Neural cell (in vitro differentiated cells): ENCODE data around the gene PSEN1. TPM values are rescaled to one million over a fixed set of nuclear protein-coding genes. Genes with fewer than 3 reads are reported as not detected.

Experiments
- H2AFZ ChIP-seq: fragments of 200-600, 300-800 bp; sonication (generic), shearing (Covaris generic); 2 replicates; pipeline ENCODE4 v1.6.0; 2014; ENCODE audit warnings: low read depth, mild to moderate bottlenecking, antibody characterized with exemption, low read length, moderate library complexity
- H3F3A ChIP-seq: fragments of 200-600 bp; shearing (Covaris generic); 2 replicates; pipeline ENCODE4 v1.6.1; 2016; ENCODE audit warnings: mild to moderate bottlenecking, moderate library complexity, mixed read lengths, antibody characterized with exemption, low read length; ENCODE audit not compliant: insufficient read depth, poor library complexity, severe bottlenecking
- H3K27ac ChIP-seq: fragments of 200-600, 300-800 bp; sonication (generic), shearing (Covaris generic); 2 replicates; pipeline ENCODE4 v1.5.1; 2014; ENCODE audit warnings: mild to moderate bottlenecking, low read length, moderate library complexity
- H3K27me3 ChIP-seq: fragments of 300-800, 200-600 bp; sonication (generic), shearing (Covaris generic); 2 replicates; pipeline ENCODE4 v1.6.0; 2014; ENCODE audit warnings: mild to moderate bottlenecking, low read depth, low read length, moderate library complexity; ENCODE audit not compliant: insufficient read depth
- H3K36me3 ChIP-seq: fragments of 300-800, 200-600 bp; sonication (generic), shearing (Covaris generic); 2 replicates; pipeline ENCODE4 v1.5.1; 2014; ENCODE audit warnings: mild to moderate bottlenecking, antibody characterized with exemption, low read length, moderate library complexity; ENCODE audit not compliant: insufficient read depth
- H3K4me2 ChIP-seq: fragments of 300-800, 200-600 bp; sonication (generic), shearing (Covaris generic); 2 replicates; pipeline ENCODE4 v1.6.0; 2014; ENCODE audit warnings: mild to moderate bottlenecking, low read length
- H3K4me3 ChIP-seq: fragments of 300-800, 200-600 bp; sonication (generic), shearing (Covaris generic); 2 replicates; pipeline ENCODE4 v1.5.1; 2014; ENCODE audit warnings: mild to moderate bottlenecking, low read length, moderate library complexity
- H3K79me2 ChIP-seq: fragments of 200-600 bp; shearing (Covaris generic); replicated peaks from 2 replicates; pipeline ENCODE4 v1.6.0; 2014; ENCODE audit warnings: mild to moderate bottlenecking, low read length, moderate library complexity; ENCODE audit not compliant: insufficient read depth
- H3K9ac ChIP-seq: fragments of 300-800, 200-600 bp; sonication (generic), shearing (Covaris generic); 2 replicates; pipeline ENCODE4 v1.6.1; 2016; ENCODE audit warnings: mild to moderate bottlenecking, low read length, mixed read lengths
- H3K9me2 ChIP-seq: fragments of 200-600 bp; shearing (Covaris generic); 2 replicates; pipeline ENCODE4 v1.6.1; 2016; ENCODE audit warnings: mild to moderate bottlenecking, low read length, mixed read lengths; ENCODE audit not compliant: insufficient read depth
- H3K9me3 ChIP-seq: fragments of 200-600, 300-800 bp; sonication (generic), shearing (Covaris generic); 2 replicates; pipeline ENCODE4 v1.6.1; 2016; ENCODE audit warnings: mild to moderate bottlenecking, mixed run types, low read length, moderate library complexity, mixed read lengths
- H4K20me1 ChIP-seq: fragments of 200-600 bp; shearing (Covaris generic); 2 replicates; pipeline ENCODE4 v1.6.1; 2016; ENCODE audit warnings: mild to moderate bottlenecking, mixed run types; ENCODE audit not compliant: insufficient read depth
- EP300 ChIP-seq: fragments of 450-650 bp; conservative IDR thresholded peaks from 2 replicates; pipeline ENCODE4 v1.6.1; 2014; ENCODE audit warnings: antibody characterized with exemption, mild to moderate bottlenecking, moderate library complexity; ENCODE audit not compliant: poor library complexity, severe bottlenecking
- EZH2 ChIP-seq: fragments of 200-600, 300-800 bp; shearing (Covaris generic), sonication (generic); IDR thresholded peaks from 2 replicates; pipeline ENCODE4 v1.6.1; 2014; ENCODE audit warnings: antibody characterized with exemption, low read length, borderline replicate concordance, mild to moderate bottlenecking; ENCODE audit not compliant: insufficient read depth, poor library complexity, severe bottlenecking
- MXI1 ChIP-seq: fragments of 450-650 bp; conservative IDR thresholded peaks from 2 replicates; pipeline ENCODE4 v1.6.1; 2014; ENCODE audit warnings: antibody characterized with exemption, mild to moderate bottlenecking; ENCODE audit not compliant: poor library complexity, severe bottlenecking
- POLR2AphosphoS5 ChIP-seq: IDR thresholded peaks from 2 replicates; pipeline ENCODE4 v1.6.1; 2012
- RAD21 ChIP-seq: fragments of 450-650 bp; conservative IDR thresholded peaks from 2 replicates; pipeline ENCODE4 v1.6.1; 2014; ENCODE audit warnings: antibody characterized with exemption, mild to moderate bottlenecking, moderate library complexity
- SMC3 ChIP-seq: fragments of 450-650 bp; conservative IDR thresholded peaks from 2 replicates; pipeline ENCODE4 v1.6.1; 2014; ENCODE audit warnings: antibody characterized with exemption, mild to moderate bottlenecking, moderate library complexity; ENCODE audit not compliant: poor library complexity
- TAF1 ChIP-seq: IDR thresholded peaks from 2 replicates; pipeline ENCODE4 v1.6.1; 2012; ENCODE audit warnings: low read depth
- polyA plus RNA-seq: library from polyadenylated mRNA; depleted of rRNA; stranded (reverse); fragments of >200 nt; gene quantifications from 2 replicates; pipeline ENCODE4 v1.2.3, GENCODE V29; 2014
- TF ChIP-seq, protein P1 (sequence below): IDR thresholded peaks from 2 replicates; pipeline ENCODE4 v1.6.1; 2012; ENCODE audit warnings: borderline replicate concordance
- TF ChIP-seq, protein P2 (sequence below): fragments of 450-650 bp; IDR thresholded peaks from 2 replicates; pipeline ENCODE4 v1.5.1; 2014; ENCODE audit warnings: antibody characterized with exemption, mild to moderate bottlenecking, moderate library complexity; ENCODE audit not compliant: poor library complexity, severe bottlenecking

PSEN1 gene
- polyA plus RNA-seq, 1 donor from 2014 or later: 40.3 TPM

DNA sequence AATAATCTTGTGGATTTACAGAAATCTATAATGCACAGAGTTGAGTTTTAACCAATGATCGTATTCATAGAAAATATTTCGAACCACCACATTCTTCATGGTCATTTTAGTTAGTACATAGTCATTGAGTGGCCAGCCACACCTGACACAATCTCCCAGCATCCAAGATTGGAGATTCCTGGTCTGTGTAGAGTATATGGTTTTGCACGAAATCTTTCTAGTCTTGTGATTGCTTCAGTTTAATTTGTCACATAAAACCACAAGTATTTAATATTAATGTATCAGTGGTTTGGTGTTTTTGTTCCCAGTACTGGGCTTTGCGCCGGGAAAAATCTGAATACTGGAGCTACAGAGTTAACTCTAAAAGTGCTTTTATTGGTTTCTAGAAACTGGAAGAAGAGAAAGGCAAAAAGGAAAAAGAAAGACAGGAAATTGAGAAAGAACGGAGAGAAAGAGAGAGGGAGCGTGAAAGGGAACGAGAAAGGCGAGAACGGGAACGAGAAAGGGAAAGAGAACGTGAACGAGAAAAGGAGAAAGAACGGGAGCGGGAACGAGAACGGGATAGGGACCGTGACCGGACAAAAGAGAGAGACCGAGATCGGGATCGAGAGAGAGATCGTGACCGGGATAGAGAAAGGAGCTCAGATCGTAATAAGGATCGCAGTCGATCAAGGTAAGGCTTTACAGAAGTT, 33.4 kb upstream of the PSEN1 start:
- Histone ChIP-seq H3K27me3 (no peaks in the 10 kb centered on the region), H3K9ac (no peak overlapping the region), H3K4me2 (no peak overlapping the region), H4K20me1 (no peaks in the 10 kb centered on the region), H3K9me3 (no peaks in the 10 kb centered on the region), H3K79me2 (no peaks in the 10 kb centered on the region), H3K4me3 (no peak overlapping the region), H3K36me3 (peaks cover 4% of the 10 kb centered on the region), H3K27ac (no peak overlapping the region), H3F3A (no peaks in the 10 kb centered on the region), H2AFZ (no peak overlapping the region), H3K9me2 (no peaks in the 10 kb centered on the region)
- TF ChIP-seq RAD21 (no peak), MXI1 (no peak), SMC3 (no peak), EP300 (no peak), POLR2AphosphoS5 (no peak), EZH2 (no peak), TAF1 (no peak)
- TF ChIP-seq, protein P1, sequence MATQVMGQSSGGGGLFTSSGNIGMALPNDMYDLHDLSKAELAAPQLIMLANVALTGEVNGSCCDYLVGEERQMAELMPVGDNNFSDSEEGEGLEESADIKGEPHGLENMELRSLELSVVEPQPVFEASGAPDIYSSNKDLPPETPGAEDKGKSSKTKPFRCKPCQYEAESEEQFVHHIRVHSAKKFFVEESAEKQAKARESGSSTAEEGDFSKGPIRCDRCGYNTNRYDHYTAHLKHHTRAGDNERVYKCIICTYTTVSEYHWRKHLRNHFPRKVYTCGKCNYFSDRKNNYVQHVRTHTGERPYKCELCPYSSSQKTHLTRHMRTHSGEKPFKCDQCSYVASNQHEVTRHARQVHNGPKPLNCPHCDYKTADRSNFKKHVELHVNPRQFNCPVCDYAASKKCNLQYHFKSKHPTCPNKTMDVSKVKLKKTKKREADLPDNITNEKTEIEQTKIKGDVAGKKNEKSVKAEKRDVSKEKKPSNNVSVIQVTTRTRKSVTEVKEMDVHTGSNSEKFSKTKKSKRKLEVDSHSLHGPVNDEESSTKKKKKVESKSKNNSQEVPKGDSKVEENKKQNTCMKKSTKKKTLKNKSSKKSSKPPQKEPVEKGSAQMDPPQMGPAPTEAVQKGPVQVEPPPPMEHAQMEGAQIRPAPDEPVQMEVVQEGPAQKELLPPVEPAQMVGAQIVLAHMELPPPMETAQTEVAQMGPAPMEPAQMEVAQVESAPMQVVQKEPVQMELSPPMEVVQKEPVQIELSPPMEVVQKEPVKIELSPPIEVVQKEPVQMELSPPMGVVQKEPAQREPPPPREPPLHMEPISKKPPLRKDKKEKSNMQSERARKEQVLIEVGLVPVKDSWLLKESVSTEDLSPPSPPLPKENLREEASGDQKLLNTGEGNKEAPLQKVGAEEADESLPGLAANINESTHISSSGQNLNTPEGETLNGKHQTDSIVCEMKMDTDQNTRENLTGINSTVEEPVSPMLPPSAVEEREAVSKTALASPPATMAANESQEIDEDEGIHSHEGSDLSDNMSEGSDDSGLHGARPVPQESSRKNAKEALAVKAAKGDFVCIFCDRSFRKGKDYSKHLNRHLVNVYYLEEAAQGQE: no peak
- TF ChIP-seq, protein P2, sequence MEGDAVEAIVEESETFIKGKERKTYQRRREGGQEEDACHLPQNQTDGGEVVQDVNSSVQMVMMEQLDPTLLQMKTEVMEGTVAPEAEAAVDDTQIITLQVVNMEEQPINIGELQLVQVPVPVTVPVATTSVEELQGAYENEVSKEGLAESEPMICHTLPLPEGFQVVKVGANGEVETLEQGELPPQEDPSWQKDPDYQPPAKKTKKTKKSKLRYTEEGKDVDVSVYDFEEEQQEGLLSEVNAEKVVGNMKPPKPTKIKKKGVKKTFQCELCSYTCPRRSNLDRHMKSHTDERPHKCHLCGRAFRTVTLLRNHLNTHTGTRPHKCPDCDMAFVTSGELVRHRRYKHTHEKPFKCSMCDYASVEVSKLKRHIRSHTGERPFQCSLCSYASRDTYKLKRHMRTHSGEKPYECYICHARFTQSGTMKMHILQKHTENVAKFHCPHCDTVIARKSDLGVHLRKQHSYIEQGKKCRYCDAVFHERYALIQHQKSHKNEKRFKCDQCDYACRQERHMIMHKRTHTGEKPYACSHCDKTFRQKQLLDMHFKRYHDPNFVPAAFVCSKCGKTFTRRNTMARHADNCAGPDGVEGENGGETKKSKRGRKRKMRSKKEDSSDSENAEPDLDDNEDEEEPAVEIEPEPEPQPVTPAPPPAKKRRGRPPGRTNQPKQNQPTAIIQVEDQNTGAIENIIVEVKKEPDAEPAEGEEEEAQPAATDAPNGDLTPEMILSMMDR: no peak

DNA sequence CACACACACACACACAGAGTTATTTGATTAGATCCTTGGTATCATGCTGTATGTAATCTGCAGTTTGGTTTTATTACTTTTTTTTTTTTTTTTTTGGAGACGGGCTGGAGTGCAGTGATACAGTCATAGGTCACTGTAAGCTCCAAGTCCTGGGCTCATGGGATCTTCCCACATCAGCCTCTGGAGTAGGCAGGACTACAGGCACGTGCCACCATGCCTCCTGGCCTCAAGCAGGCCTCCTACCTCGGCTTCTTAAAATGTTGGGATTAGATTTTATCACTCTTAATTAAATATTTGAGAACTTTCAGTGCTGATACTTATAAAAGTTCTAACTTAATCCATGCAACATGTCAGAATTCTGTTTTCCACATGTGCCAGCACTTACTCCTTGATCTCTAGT, 31.3 kb upstream of the PSEN1 start:
- Histone ChIP-seq H3K9me2 (no peaks in the 10 kb centered on the region), H3K9me3 (no peaks in the 10 kb centered on the region), H3K4me2 (no peak overlapping the region), H3K27me3 (no peaks in the 10 kb centered on the region), H2AFZ (no peak overlapping the region), H3K9ac (no peak overlapping the region), H3K4me3 (no peak overlapping the region), H3K79me2 (no peaks in the 10 kb centered on the region), H4K20me1 (no peaks in the 10 kb centered on the region), H3F3A (no peaks in the 10 kb centered on the region), H3K27ac (no peak overlapping the region), H3K36me3 (peaks cover 15% of the 10 kb centered on the region)
- TF ChIP-seq SMC3 (no peak), POLR2AphosphoS5 (no peak), EZH2 (no peak), TAF1 (no peak), RAD21 (no peak)
- TF ChIP-seq, protein P2: no peak
